COLO668 (cell line): Measurements from ENCODE around the gene FAIM.
"Not testable (repeated sequence)": the region's sequence is repeated elsewhere in the genome, so short reads cannot be mapped to it uniquely, and the experiment has no call there.

Source experiments
- DNase-seq: peaks from one replicate; lab custom pipeline; 2025; ENCODE audit not compliant: unreplicated experiment; lab: John Stamatoyannopoulos, UW

The FAIM gene

GRCh38 chr3:138608322-138609135 is at the start of gene FAIM:
TSS of gene FAIM (plus strand) at chr3:138608771. CDS start at chr3:138619727, 10,956 bp downstream.
- peak; percentile 76 for DNase-seq

- no peak for DNase-seq
Measured at GRCh38 chr3:138559134-138559533, 49.4 kb upstream of the FAIM start.

GRCh38 chr3:138560501-138560900 is 48.1 kb upstream of the FAIM start:
- DNase-seq: no peak

DNA sequence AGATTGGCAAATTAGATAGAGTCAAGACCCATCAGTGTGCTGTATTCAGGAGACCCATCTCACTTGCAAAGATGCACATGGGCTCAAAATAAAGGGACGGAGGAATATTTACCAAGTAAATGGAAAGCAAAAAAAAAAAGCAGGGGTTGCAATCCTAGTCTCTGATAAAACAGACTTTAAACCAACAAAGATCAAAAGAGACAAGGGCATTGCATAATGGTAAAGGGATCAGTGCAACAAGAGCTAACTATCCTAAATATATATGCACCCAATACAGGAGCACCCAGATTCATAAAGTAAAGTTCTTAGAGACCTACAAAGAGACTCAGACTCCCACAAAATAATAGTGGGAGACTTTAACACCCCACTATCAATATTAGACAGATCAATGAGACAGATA is 45.7 kb upstream of the FAIM start:
- DNase-seq: not testable (repeated sequence)

- DNase-seq: not testable (repeated sequence)
Measured at GRCh38 chr3:138566293-138566692, 42.3 kb upstream of the FAIM start.

DNA sequence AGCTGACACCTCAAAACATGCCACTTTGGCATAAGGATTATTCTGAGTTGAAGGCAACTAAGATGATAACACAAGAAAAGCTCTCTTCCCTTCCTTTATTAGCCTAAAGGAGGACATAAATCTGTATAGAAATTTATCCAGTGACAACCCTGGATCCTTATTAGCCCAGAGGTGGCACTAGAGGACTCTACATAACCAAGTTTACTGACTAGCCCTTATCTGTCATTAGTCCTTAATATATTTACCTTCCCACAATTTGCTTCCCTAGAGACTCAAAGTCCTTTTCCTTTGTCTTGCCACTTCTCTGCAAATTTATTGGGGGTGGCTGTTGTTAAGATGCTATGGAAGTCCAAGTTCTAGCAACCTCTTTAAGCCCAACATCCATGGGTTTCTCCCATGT is 41.2 kb upstream of the FAIM start:
- DNase-seq: no peak

DNA sequence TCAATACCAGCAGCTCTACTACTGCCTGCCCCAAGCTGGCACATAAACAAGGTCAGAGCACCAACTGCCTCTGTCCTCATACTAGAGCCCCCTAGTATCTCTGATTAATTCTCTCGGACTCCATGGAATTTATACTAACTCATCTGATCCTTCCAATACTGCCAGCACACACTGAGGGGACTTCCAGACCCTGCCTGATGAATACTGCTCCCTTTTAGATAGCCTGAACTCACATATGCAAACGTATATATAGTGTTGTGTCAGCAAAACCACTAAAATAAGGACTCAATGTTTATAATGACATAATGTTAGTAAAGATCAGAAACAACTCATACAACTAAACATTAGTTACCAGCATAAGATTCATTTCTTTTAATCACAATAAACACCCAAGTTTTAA is 39.5 kb upstream of the FAIM start:
- DNase-seq: no peak

- not testable (repeated sequence) for DNase-seq
Measured at GRCh38 chr3:138569624-138570023, 38.9 kb upstream of the FAIM start.

- no peak for DNase-seq
Measured at GRCh38 chr3:138573138-138573537, 35.4 kb upstream of the FAIM start.

GRCh38 chr3:138578141-138578540 is 30.4 kb upstream of the FAIM start:
- DNase-seq: no peak

DNA sequence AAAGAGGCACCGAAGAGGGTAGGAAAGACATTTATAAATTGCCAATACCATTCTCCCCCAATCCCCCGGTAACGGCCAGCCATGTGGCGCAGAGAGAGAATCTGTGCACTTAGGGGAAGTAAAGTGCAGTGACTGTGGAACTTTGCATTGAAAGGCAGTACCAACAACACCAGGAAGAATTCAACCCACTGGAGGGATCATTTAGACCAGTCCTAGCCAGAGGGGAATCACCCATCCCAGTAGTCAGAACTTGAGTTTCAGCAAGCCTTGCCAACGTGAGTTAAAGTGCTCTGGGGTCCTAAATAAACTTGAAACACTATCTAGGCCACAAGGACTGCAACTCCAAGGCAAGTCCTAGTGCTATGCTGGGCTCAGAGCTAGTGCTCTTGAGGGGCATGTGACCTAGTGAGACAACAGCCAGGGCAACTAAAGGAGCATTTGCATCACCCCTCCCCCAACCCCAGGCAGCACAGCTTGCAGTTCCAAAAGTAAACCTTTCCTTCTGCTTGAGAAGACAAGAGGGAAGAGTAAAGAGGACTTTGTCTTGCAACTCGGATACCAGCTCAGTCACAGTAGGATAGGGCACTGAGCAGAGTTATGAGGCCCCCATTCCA is 29.5 kb upstream of the FAIM start:
- DNase-seq: no peak

DNA sequence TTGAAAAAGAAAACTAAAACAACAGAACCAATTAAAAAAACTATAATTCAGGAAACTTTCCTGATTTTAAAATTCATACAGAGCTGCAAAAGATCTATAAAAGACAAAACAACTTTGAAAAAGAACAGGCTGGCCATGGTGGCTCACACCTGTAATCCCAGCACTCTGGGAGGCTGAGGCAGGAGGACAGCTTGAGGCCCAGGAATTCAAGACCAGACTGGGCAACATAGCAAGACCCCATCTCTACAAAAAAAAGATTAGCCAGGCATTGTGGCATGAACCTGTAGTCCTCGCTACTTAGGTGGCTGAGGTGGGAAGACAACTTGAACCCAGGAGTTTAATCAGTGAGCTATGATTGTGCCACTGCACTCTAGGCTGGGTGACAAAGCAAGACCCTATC is 21.2 kb upstream of the FAIM start:
- DNase-seq: no peak

DNA sequence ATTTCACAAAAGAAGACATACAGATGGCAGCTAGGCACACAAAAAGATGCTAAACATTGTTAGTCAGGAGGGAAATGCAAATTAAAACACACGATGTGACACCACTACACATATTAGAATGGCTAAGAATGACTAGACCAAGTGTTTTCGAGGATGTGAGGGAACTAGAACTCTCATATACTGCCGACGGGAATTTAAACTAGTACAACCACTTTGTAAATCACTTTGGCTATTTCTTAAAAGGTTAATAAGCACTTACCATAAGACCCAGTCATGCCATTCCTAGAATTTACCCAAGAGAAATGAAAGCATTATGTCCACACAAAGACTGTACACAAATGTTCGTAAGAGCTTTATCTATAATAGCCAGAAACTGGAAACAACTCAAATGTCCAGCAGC is 20.1 kb upstream of the FAIM start:
- DNase-seq: no peak

DNA sequence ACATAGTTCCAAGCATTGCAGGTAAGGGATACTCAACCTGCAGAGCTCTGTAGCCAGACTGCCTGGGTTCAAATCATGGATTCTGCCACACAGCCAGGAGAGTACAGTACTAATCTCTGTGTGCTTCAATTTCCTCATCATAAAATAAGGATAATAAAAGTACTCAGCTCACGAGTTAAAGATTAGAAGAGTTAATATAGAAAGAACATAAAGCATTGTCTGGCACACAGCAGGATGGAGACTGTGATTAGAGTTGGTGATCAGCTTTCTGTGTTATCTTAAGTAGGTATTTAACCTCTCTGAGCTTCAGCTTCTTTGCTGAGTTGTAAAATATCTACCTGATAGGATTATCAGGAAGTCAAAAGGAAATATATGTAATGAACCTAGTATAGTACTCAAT is 17.2 kb upstream of the FAIM start:
- no peak for DNase-seq

GRCh38 chr3:138593488-138594149 is 15.0 kb upstream of the FAIM start:
- no peak for DNase-seq

DNA sequence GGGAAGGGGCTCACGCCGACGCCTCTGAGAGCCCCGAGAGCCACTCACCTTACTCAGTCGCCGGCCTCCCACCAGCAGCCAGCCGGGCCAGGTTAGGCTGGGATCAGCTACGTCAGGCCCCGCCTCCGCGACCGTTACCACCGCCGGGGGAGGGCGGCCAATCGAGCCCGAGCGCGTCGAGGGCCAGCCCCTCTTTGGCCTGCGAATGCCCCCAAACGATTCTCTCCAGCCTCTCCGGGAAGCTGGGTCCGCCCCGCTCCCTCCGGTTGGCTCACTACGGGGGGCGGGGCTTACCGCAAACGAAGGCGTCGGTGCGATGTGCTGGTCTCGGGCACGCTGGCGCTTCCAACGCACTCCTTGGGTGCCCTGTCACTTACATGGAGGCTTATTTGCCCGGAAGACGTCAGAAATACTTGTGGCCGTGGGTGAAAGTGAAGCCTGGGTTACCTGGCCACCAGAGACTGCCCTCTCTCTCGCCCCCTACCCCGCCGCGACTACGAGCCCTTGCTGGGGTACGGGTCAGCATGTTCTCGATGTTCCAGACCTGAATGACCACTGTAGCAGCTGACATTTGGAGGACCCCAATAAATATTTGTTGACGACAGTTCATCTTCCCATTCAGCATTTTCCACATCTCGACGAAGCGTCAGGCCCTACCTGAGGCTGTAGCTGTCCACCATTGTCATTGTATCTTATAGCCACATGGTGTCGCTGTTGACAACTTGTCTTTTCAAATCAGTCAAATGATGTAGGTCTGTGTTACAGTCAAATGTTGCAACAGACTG is 14.2 kb upstream of the FAIM start, which contains the start of gene CEP70:
TSS of gene CEP70 (minus strand) at position 111 of the 785 bp plus-strand sequence. CDS start 21,333 bp downstream, outside the sequence.
- DNase-seq: no peak

- no peak for DNase-seq
Measured at GRCh38 chr3:138594935-138595610, 13.5 kb upstream of the FAIM start.

- not testable (repeated sequence) for DNase-seq
Measured at GRCh38 chr3:138597186-138597976, 11.2 kb upstream of the FAIM start.

DNA sequence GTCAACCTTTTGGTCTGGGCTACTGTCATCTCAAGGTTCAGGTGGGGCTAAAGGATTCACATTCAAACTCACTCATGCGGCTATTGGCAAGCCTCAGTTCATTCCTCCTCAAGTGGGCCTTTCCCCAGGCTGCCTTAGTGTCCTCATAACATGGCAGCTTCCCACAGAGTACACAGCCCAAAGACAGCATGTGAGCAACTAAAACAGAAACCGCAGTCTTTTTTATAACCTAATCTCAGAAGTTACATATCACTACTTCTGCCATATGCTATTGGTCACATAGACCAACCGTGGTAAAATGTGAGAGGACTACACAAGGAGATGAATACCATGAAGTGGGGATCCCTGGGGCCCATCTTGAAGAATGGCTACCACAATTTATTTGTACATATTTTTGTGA is 10.0 kb upstream of the FAIM start:
- DNase-seq: no peak
